K562 (cell line): ENCODE measurements around the gene CMTM1. TPM values are rescaled to one million over a fixed set of nuclear protein-coding genes. Genes with fewer than 3 reads are reported as not detected.
A peak's percentile ranks its signal among the peaks of the same experiment; 100 is the strongest.

Source experiments
- ATAC-seq: fragments of 200-7000 bp; cut with Tn5 transposase; 3 replicates; pipeline ENCODE4 v1.9.1; 2020; ENCODE audit warnings: moderate library complexity
- BruUV-seq: library from RNA; stranded (reverse); fragments of 400-500 nt; replicated peaks from 2 replicates; lab custom pipeline; 2021; lab: Mats Ljungman, UMichigan
- CTCF ChIA-PET: fragments of 300-600 bp; formaldehyde crosslinking; extraction: SDS; loops from one replicate; lab custom pipeline; 2021; ENCODE audit warnings: low intra/inter-chr PET ratio; lab: Yijun Ruan, JAX
- POLR2A ChIA-PET: fragments of 300-600, 350-650 bp; sonication (Branson Sonifier 250); formaldehyde crosslinking; extraction: SDS; loops from one replicate; lab custom pipeline; 2021; ENCODE audit warnings: antibody characterized with exemption, inconsistent platforms; lab: Yijun Ruan, JAX
- DNase-seq, 4 experiments: peaks; one replicate each; pipeline versions ENCODE4 v3.0.0 to v3.0.0-alpha.2; 2011 to 2018; ENCODE audit warnings: low spot score in 3 of 4, mixed read lengths in 3 of 4; ENCODE audit errors: extremely low read depth in 1 of 4
- FAIRE-seq: peaks from 2 replicates; lab custom pipeline; 2011; peaks lifted over from hg19 to GRCh38; lab: Jason Lieb, UNC
- H2AFZ ChIP-seq: 2 replicates; pipeline ENCODE4 v1.6.0; 2011; ENCODE audit warnings: low read depth, low read length, control low read depth, inconsistent platforms
- H3K27ac ChIP-seq: fragments of 200-600 bp; 3 replicates; pipeline ENCODE4 v1.8.0; 2011; ENCODE audit warnings: low read depth, mild to moderate bottlenecking, control low read depth, inconsistent platforms, low read length, moderate library complexity, mixed read lengths; ENCODE audit errors: extremely low read depth
- H3K27me3 ChIP-seq, 2 experiments: fragments of 300-600 bp in 1 of 2; 2 replicates in 1 of 2; 3 replicates in 1 of 2; pipeline versions ENCODE4 v1.6.0 to v1.8.0; 2011; ENCODE audit warnings: inconsistent platforms in 2 of 2, low read length in 2 of 2, mild to moderate bottlenecking in 1 of 2, mixed read lengths in 1 of 2, moderate library complexity in 1 of 2; ENCODE audit not compliant: control insufficient read depth in 2 of 2, insufficient read depth in 2 of 2
- H3K36me3 ChIP-seq: fragments of 300-600 bp; 3 replicates; pipeline ENCODE4 v1.8.0; 2011; ENCODE audit warnings: mild to moderate bottlenecking, low read length, inconsistent platforms; ENCODE audit not compliant: control insufficient read depth, insufficient read depth
- H3K4me1 ChIP-seq, 2 experiments: fragments of 200-600 bp in 1 of 2; replicated peaks in 1 of 2; 2 replicates in 1 of 2; 3 replicates in 1 of 2; pipeline versions ENCODE4 v1.5.1 to v1.8.0; 2011; ENCODE audit warnings: inconsistent platforms in 2 of 2, low read length in 2 of 2, mild to moderate bottlenecking in 1 of 2, mixed read lengths in 1 of 2, moderate library complexity in 1 of 2; ENCODE audit not compliant: control insufficient read depth in 2 of 2, insufficient read depth in 2 of 2
- H3K4me2 ChIP-seq: 2 replicates; pipeline ENCODE4 v1.6.1; 2011; ENCODE audit warnings: low read length, control low read depth, inconsistent platforms, mixed read lengths; ENCODE audit not compliant: insufficient read depth
- H3K4me3 ChIP-seq: fragments of 200-600 bp; sonication (generic), shearing (Covaris generic); 2 replicates; pipeline ENCODE4 v1.5.1; 2016; ENCODE audit warnings: control low read depth, inconsistent platforms
- H3K79me2 ChIP-seq: fragments of 200-600 bp; 3 replicates; pipeline ENCODE4 v1.8.0; 2011; ENCODE audit warnings: low read length, inconsistent platforms; ENCODE audit not compliant: control insufficient read depth, insufficient read depth
- H3K9ac ChIP-seq, 2 experiments: 2 replicates each; pipeline versions ENCODE4 v1.6.0 to v1.6.1; 2011; ENCODE audit warnings: low read depth in 2 of 2, low read length in 2 of 2, control low read depth in 1 of 2, inconsistent platforms in 1 of 2, mild to moderate bottlenecking in 1 of 2, mixed read lengths in 1 of 2; ENCODE audit not compliant: insufficient read depth in 1 of 2
- H3K9me1 ChIP-seq: one replicate; pipeline ENCODE4 v1.6.0; 2011; ENCODE audit warnings: inconsistent platforms, mild to moderate bottlenecking, low read length, moderate library complexity; ENCODE audit not compliant: control insufficient read depth, insufficient read depth
- H3K9me3 ChIP-seq: replicated peaks from 2 replicates; pipeline ENCODE4 v1.5.1; 2011; ENCODE audit warnings: low read depth, low read length, inconsistent platforms; ENCODE audit not compliant: control insufficient read depth, insufficient read depth
- H4K20me1 ChIP-seq: replicated peaks from 2 replicates; pipeline ENCODE4 v1.6.1; 2011; ENCODE audit warnings: low read length, inconsistent platforms, mixed read lengths; ENCODE audit not compliant: control insufficient read depth, insufficient read depth
- CHAMP1 ChIP-seq: fragments of 450-650 bp; IDR thresholded peaks from 2 replicates; pipeline ENCODE4 v1.6.1; 2016; ENCODE audit warnings: mild to moderate bottlenecking
- FOXM1 ChIP-seq, 2 experiments: fragments of 450-650 bp in 1 of 2; sonication (generic) in 1 of 2; formaldehyde crosslinking in 1 of 2; IDR thresholded peaks; 2 replicates each; pipeline versions ENCODE4 v1.6.1 to v1.9.0; 2017 to 2022; ENCODE audit warnings: low read depth in 2 of 2, mild to moderate bottlenecking in 2 of 2, missing genetic modification reagents in 1 of 2, moderate library complexity in 1 of 2
- HINFP ChIP-seq: fragments of 450-650 bp; conservative IDR thresholded peaks from 2 replicates; pipeline ENCODE4 v1.6.1; 2016; ENCODE audit warnings: missing genetic modification characterization, low read depth, mild to moderate bottlenecking, control low read depth, missing compliant biosample characterization
- IFI16 ChIP-seq: fragments of 250-450 bp; sonication (Bioruptor Pico); IDR thresholded peaks from 2 replicates; pipeline ENCODE4 v2.1.2; 2022; ENCODE audit warnings: mild to moderate bottlenecking, inconsistent platforms
- MNT ChIP-seq, 2 experiments: fragments of 450-650 bp; conservative IDR thresholded peaks; 2 replicates each; pipeline ENCODE4 v1.6.1; 2017; ENCODE audit warnings: mild to moderate bottlenecking in 2 of 2, moderate library complexity in 2 of 2
- POLR2G ChIP-seq: fragments of 200-400 bp; formaldehyde crosslinking; IDR thresholded peaks from 2 replicates; pipeline ENCODE4 v1.6.1; 2017; ENCODE audit warnings: low read depth, mild to moderate bottlenecking, antibody characterized with exemption, low read length, moderate library complexity
- RAD21 ChIP-seq, 2 experiments: fragments of 250-450 bp in 1 of 2; fragments of 450-650 bp in 1 of 2; sonication (Bioruptor Pico) in 1 of 2; formaldehyde crosslinking in 1 of 2; IDR thresholded peaks in 1 of 2; conservative IDR thresholded peaks in 1 of 2; 2 replicates each; pipeline versions ENCODE4 v1.4.0 to v1.8.0; 2020 to 2022; ENCODE audit warnings: mild to moderate bottlenecking in 2 of 2, moderate library complexity in 1 of 2
- TCF7L2 ChIP-seq: fragments of 150-350 bp; IDR thresholded peaks from 2 replicates; pipeline ENCODE4 v1.6.1; 2016; ENCODE audit warnings: low read depth, mild to moderate bottlenecking, low read length, moderate library complexity
- TEAD2 ChIP-seq: fragments of 450-650 bp; IDR thresholded peaks from 2 replicates; pipeline ENCODE4 v1.6.1; 2016; ENCODE audit warnings: missing genetic modification characterization, control low read depth, missing compliant biosample characterization
- TRIM24 ChIP-seq, 2 experiments: fragments of 450-650 bp; IDR thresholded peaks; 2 replicates each; pipeline ENCODE4 v1.6.1; 2016
- VEZF1 ChIP-seq: fragments of 200-800 bp; sonication (Bioruptor generic); IDR thresholded peaks from 2 replicates; pipeline ENCODE4 v1.6.1; 2017; ENCODE audit warnings: missing genetic modification characterization, missing compliant biosample characterization
- ZSCAN29 ChIP-seq: fragments of 450-650 bp; IDR thresholded peaks from 2 replicates; pipeline ENCODE4 v1.6.1; 2017
- WGBS: fragments of 100-300 bp; shearing (Covaris generic); methylation state at CpG from one replicate; pipeline ENCODE4 v1.1.6; 2016; ENCODE audit warnings: low coverage, mixed read lengths; ENCODE audit not compliant: insufficient coverage; ENCODE audit errors: missing lambda C conversion rate; 5-methylcytosine and 5-hydroxymethylcytosine counted together
- in situ Hi-C: fragments of 300-500 bp; cut with MboI; formaldehyde crosslinking; loops from 4 replicates; pipeline ENCODE4 v1.15.0; 2018; ENCODE audit warnings: inconsistent platforms, mixed read lengths
- intact Hi-C: fragments of 100-400 bp; cut with micrococcal nuclease; formaldehyde crosslinking; loops from 2 replicates; pipeline ENCODE4 v1.14.2; 2022
- polyA plus RNA-seq, 8 experiments: library from polyadenylated mRNA; depleted of rRNA in 4 of 8; stranded (reverse) in 5 of 8; unstranded in 3 of 8; fragments of >200 nt; fragmentation: Nextera tagmentation in 2 of 8; fragmentation: Illumina TruSeq in 1 of 8; extraction: Ambion mirVana in 2 of 8; extraction: Trizol in 1 of 8; gene quantifications; 2 replicates each; pipeline versions ENCODE4 v1.2.1 to v1.2.3, GENCODE V29; 2011 to 2014; ENCODE audit warnings: inconsistent platforms in 1 of 8, missing spikeins in 1 of 8
- total RNA-seq, 7 experiments: library from RNA; depleted of rRNA in 6 of 7; stranded (reverse); fragments of >200 nt in 6 of 7; fragmentation: Illumina TruSeq in 2 of 7; extraction: Trizol in 2 of 7; gene quantifications; 2 replicates each; pipeline versions ENCODE4 v1.2.1 to v1.2.3, GENCODE V29; 2011 to 2021; ENCODE audit warnings: low replicate concordance in 1 of 7

Gene CMTM1
- total and polyA plus RNA-seq, 9 of the 15 experiments (the other 6 are each of a cell fraction or from before 2014, with no cell fraction given), result 0.25 to 2.6 (median 1.1) TPM; not detected in 2

GRCh38 chr16:66605177-66605978 is 39.1 kb downstream of the CMTM1 start:
- peak; percentile 75 to 86 (median 80) for DNase-seq
- Histone ChIP-seq H3K36me3 (peaks cover 31% of the 10 kb centered on the region; the same call in 2 of the 3 replicates), H2AFZ (peak overlapping the region; percentile 74), H3K4me2 (peak overlapping the region; percentile 70), H3K9me1 (no peaks in the 10 kb centered on the region), H3K9ac (peak overlapping the region; percentile 80 to 95), H3K27me3 (no peaks in the 10 kb centered on the region), H3K27ac (peak overlapping the region; percentile 92), H3K79me2 (peaks cover 17% of the 10 kb centered on the region), H3K4me1 (peaks cover 25 to 61% of the 10 kb centered on the region in 2 experiments), H3K9me3 (no peaks in the 10 kb centered on the region; the same call in 1 of the 2 replicates), H3K4me3 (peak overlapping the region; percentile 91), H4K20me1 (peaks cover 4% of the 10 kb centered on the region; the same call in 1 of the 2 replicates)
- BruUV-seq, result no TSS peak
- CTCF ChIA-PET, result interaction anchor here (0.6 kb wide), 1 partner anchor 261 kb away, joined by 3 read pairs; no protein-coding TSS in a partner anchor
- FAIRE-seq, result no peak
- POLR2A ChIA-PET, result interaction anchor here (0.5 to 1.0 kb wide), 2 partner anchors 162 to 182 kb away, joined by 3 read pairs; no protein-coding TSS in a partner anchor
- in situ Hi-C loops, result loop anchor here (5.0 kb wide), 1 partner anchor 262 kb away; no protein-coding TSS in a partner anchor
- intact Hi-C loops, result loop anchor here (5.0 kb wide), 2 partner anchors 87 to 198 kb away; no protein-coding TSS in a partner anchor
- 3% methylated on average over 20 of the region's 61 CpGs for WGBS
- ATAC-seq, result peak; percentile 79
- TF ChIP-seq HINFP (tag) (no peak), RAD21 (CRISPR knock-in tag; conservative IDR thresholded peaks at IDR 0.05 in 1 of 2, IDR thresholded peaks at IDR 0.05 in 1 of 2) (no peak), CHAMP1 (no peak), VEZF1 (CRISPR knock-in tag) (peak; percentile 74; the same call in 1 of the 2 replicates), MNT (conservative IDR thresholded peaks at IDR 0.05) (peak in 1 of 2 experiments; percentile 58; a peak in 2 of 4 replicates), TCF7L2 (no peak), FOXM1 (IDR thresholded peaks at IDR 0.05; ENCODE audit: low read depth) (no peak), FOXM1 (CRISPR knock-in tag; IDR thresholded peaks at IDR 0.05; ENCODE audit: low read depth) (0 out of 2 replicates have a peak, but pooled peaks have one; percentile 64), POLR2G (peak; percentile 79), ZSCAN29 (no peak), IFI16 (CRISPR knock-in tag) (no peak), TRIM24 (IDR thresholded peaks at IDR 0.05) (no peak), TEAD2 (tag) (no peak)
